ENCODE data around the gene PLEKHG7. TPM values are rescaled to one million over a fixed set of nuclear protein-coding genes. Genes with fewer than 3 reads are reported as not detected.
"Not testable (repeated sequence)": the region's sequence is repeated elsewhere in the genome, so short reads cannot be mapped to it uniquely, and the experiment has no call there.

PLEKHG7 gene
- total and polyA plus RNA-seq, 9 of the 15 experiments (the other 6 are each of a cell fraction or from before 2014, with no cell fraction given), result 0.03 TPM; not detected in 8

DNA sequence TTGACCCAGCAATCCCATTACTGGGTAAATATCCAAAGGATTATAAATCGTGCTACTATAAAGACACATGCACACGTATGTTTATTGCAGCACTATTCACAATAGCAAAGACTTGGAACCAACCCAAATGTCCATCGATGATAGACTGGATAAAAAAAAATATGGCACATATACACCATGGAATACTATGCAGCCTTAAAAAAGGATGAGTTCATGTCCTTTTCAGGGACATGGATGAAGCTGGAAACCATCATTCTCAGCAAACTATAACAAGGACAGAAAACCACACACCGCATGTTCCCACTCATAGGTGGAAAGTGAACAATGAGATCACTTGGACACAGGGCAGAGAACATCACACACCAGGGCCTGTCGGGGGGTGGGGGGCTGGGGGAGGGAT lies 91.6 kb downstream of the PLEKHG7 start:
- H2AFZ ChIP-seq (ENCODE audit: low read depth, low read length); H3K79me2 ChIP-seq (ENCODE audit: control insufficient read depth, insufficient read depth, low read length); POLR2A ChIA-PET; BruUV-seq (replicated peaks); H3K27me3 ChIP-seq (ENCODE audit: control insufficient read depth in 2 of 2, insufficient read depth in 2 of 2, low read length in 2 of 2); DNase-seq (ENCODE audit: extremely low read depth in 1 of 4, low spot score in 3 of 4); ATAC-seq; H4K20me1 ChIP-seq (replicated peaks; ENCODE audit: control insufficient read depth, insufficient read depth, low read length); H3K9me1 ChIP-seq (ENCODE audit: control insufficient read depth, insufficient read depth, low read length); H3K4me2 ChIP-seq (ENCODE audit: insufficient read depth, low read length); H3K9ac ChIP-seq (ENCODE audit: insufficient read depth in 1 of 2, low read depth in 2 of 2, low read length in 2 of 2); FAIRE-seq; CTCF ChIA-PET (ENCODE audit: low intra/inter-chr PET ratio); H3K4me3 ChIP-seq; intact Hi-C loops (cut with micrococcal nuclease); H3K9me3 ChIP-seq (replicated peaks; ENCODE audit: control insufficient read depth, insufficient read depth, low read depth, low read length); H3K27ac ChIP-seq (ENCODE audit: extremely low read depth, low read depth, low read length); H3K4me1 ChIP-seq (replicated peaks in 1 of 2; ENCODE audit: control insufficient read depth in 2 of 2, insufficient read depth in 2 of 2, low read length in 2 of 2): not testable (repeated sequence)
- in situ Hi-C loops (cut with MboI), result loop anchor here (25.0 kb wide), 2 partner anchors 618 to 1318 kb away; no protein-coding TSS in a partner anchor
- peak; percentile 78 for TF ChIP-seq ZNF146 (CRISPR knock-in tag; IDR thresholded peaks at IDR 0.05; ENCODE audit: unreplicated experiment)
- H3K36me3 ChIP-seq (ENCODE audit: control insufficient read depth, insufficient read depth, low read length), result peaks cover 21% of the 10 kb centered on the region; the same call in 2 of the 3 replicates
- WGBS (ENCODE audit: insufficient coverage, low coverage, missing lambda C conversion rate), result 98% methylated on average over 5 of the region's 5 CpGs

- H2AFZ ChIP-seq (ENCODE audit: low read depth, low read length), result no peak overlapping the region
- ChIA-PET POLR2A (no interaction called here), CTCF (ENCODE audit: low intra/inter-chr PET ratio) (no interaction called here)
- no peak overlapping the region for H3K9ac ChIP-seq (ENCODE audit: insufficient read depth in 1 of 2, low read depth in 2 of 2, low read length in 2 of 2)
- BruUV-seq (replicated peaks), result no TSS peak
- H3K4me2 ChIP-seq (ENCODE audit: insufficient read depth, low read length), result no peak overlapping the region
- no peaks in the 10 kb centered on the region for H4K20me1 ChIP-seq (replicated peaks; ENCODE audit: control insufficient read depth, insufficient read depth, low read length)
- H3K4me1 ChIP-seq (replicated peaks in 1 of 2; ENCODE audit: control insufficient read depth in 2 of 2, insufficient read depth in 2 of 2, low read length in 2 of 2), result no peaks in the 10 kb centered on the region
- H3K79me2 ChIP-seq (ENCODE audit: control insufficient read depth, insufficient read depth, low read length), result no peaks in the 10 kb centered on the region
- no peaks in the 10 kb centered on the region for H3K27me3 ChIP-seq (ENCODE audit: control insufficient read depth in 2 of 2, insufficient read depth in 2 of 2, low read length in 2 of 2)
- intact Hi-C loops (cut with micrococcal nuclease), result no loop called here
- H3K9me3 ChIP-seq (replicated peaks; ENCODE audit: control insufficient read depth, insufficient read depth, low read depth, low read length), result no peaks in the 10 kb centered on the region
- no peak overlapping the region for H3K27ac ChIP-seq (ENCODE audit: extremely low read depth, low read depth, low read length)
- in situ Hi-C loops (cut with MboI), result loop anchor here (25.0 kb wide), 2 partner anchors 617 to 1317 kb away; no protein-coding TSS in a partner anchor
- FAIRE-seq (no peak), DNase-seq (ENCODE audit: extremely low read depth in 1 of 4, low spot score in 3 of 4) (no peak), ATAC-seq (no peak)
- no peak overlapping the region for H3K4me3 ChIP-seq
- peaks cover 21% of the 10 kb centered on the region; the same call in 2 of the 3 replicates for H3K36me3 ChIP-seq (ENCODE audit: control insufficient read depth, insufficient read depth, low read length)
- H3K9me1 ChIP-seq (ENCODE audit: control insufficient read depth, insufficient read depth, low read length), result no peaks in the 10 kb centered on the region
- TF ChIP-seq KLF13 (tag; IDR thresholded peaks at IDR 0.05; ENCODE audit: borderline replicate concordance, low read depth) (no peak), ETV1 (tag; conservative IDR thresholded peaks at IDR 0.05; ENCODE audit: low read depth) (no peak), FOSL1 (tag; conservative IDR thresholded peaks at IDR 0.05) (no peak), BRD4 (IDR thresholded peaks at IDR 0.05) (no peak), BHLHE40 (IDR thresholded peaks at IDR 0.05; ENCODE audit: low read length) (no peak), ATF3 (IDR thresholded peaks at IDR 0.05) (peak; percentile 55), ATF3 (CRISPR knock-in tag; conservative IDR thresholded peaks at IDR 0.05) (no peak), ZBTB11 (CRISPR knock-in tag; IDR thresholded peaks at IDR 0.05) (no peak)
- TF ChIP-seq, protein P1, sequence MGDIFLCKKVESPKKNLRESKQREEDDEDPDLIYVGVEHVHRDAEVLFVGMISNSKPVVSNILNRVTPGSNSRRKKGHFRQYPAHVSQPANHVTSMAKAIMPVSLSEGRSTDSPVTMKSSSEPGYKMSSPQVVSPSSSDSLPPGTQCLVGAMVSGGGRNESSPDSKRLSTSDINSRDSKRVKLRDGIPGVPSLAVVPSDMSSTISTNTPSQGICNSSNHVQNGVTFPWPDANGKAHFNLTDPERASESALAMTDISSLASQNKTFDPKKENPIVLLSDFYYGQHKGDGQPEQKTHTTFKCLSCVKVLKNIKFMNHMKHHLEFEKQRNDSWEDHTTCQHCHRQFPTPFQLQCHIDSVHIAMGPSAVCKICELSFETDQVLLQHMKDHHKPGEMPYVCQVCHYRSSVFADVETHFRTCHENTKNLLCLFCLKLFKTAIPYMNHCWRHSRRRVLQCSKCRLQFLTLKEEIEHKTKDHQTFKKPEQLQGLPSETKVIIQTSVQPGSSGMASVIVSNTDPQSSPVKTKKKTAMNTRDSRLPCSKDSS (IDR thresholded peaks at IDR 0.05; ENCODE audit: low read depth, partially characterized antibody), result no peak
These were observed 92.0 kb downstream of the PLEKHG7 start for GRCh38 chr12:92794814-92795213.
